H9 (cell line): ENCODE results near the gene MAP4K3. TPM values are rescaled to one million over a fixed set of nuclear protein-coding genes. Genes with fewer than 3 reads are reported as not detected.

Experiments used
- DNase-seq: peaks from one replicate; pipeline ENCODE4 v3.0.0-alpha.2; 2017
- H2AFZ ChIP-seq: one replicate; pipeline ENCODE4 v1.6.1; 2013; ENCODE audit warnings: mild to moderate bottlenecking, low read length, control low read depth, moderate library complexity
- H2AK5ac ChIP-seq: 2 replicates; pipeline ENCODE4 v1.6.1; 2013; ENCODE audit warnings: low read length, control low read depth, mixed read lengths; ENCODE audit not compliant: insufficient read length
- H2BK120ac ChIP-seq: one replicate; pipeline ENCODE4 v1.6.1; 2013; ENCODE audit warnings: low read depth, mild to moderate bottlenecking, low read length, control low read depth, inconsistent platforms; ENCODE audit not compliant: poor library complexity, severe bottlenecking
- H2BK12ac ChIP-seq: 2 replicates; pipeline ENCODE4 v1.6.1; 2013; ENCODE audit warnings: low read length, control low read depth, mixed read lengths, low read depth; ENCODE audit not compliant: insufficient read length
- H2BK15ac ChIP-seq: 2 replicates; pipeline ENCODE4 v1.6.1; 2013; ENCODE audit warnings: low read depth, low read length, control low read depth
- H2BK20ac ChIP-seq: one replicate; pipeline ENCODE4 v1.6.1; 2013; ENCODE audit warnings: low read depth, mild to moderate bottlenecking, low read length, control low read depth, inconsistent platforms; ENCODE audit not compliant: poor library complexity, severe bottlenecking
- H2BK5ac ChIP-seq: 2 replicates; pipeline ENCODE4 v1.6.1; 2013; ENCODE audit warnings: low read length, control low read depth, mixed read lengths; ENCODE audit not compliant: insufficient read length
- H3K14ac ChIP-seq: 2 replicates; pipeline ENCODE4 v1.6.1; 2013; ENCODE audit warnings: low read length, control low read depth; ENCODE audit not compliant: insufficient read depth
- H3K18ac ChIP-seq: 2 replicates; pipeline ENCODE4 v1.6.1; 2013; ENCODE audit warnings: low read depth, mild to moderate bottlenecking, mixed read lengths, low read length, control low read depth; ENCODE audit not compliant: insufficient read length
- H3K23ac ChIP-seq: 2 replicates; pipeline ENCODE4 v1.6.1; 2013; ENCODE audit warnings: low read length, control low read depth, mixed read lengths, low read depth; ENCODE audit not compliant: insufficient read length
- H3K23me2 ChIP-seq: 2 replicates; pipeline ENCODE4 v1.6.1; 2013; ENCODE audit warnings: low read depth, mild to moderate bottlenecking, mixed read lengths, low read length, control low read depth; ENCODE audit not compliant: insufficient read length, poor library complexity, severe bottlenecking
- H3K27ac ChIP-seq: 2 replicates; pipeline ENCODE4 v1.5.1; 2013; ENCODE audit warnings: low read length, control low read depth, mixed read lengths, low read depth; ENCODE audit not compliant: insufficient read length
- H3K27me3 ChIP-seq: 2 replicates; pipeline ENCODE4 v1.6.1; 2013; ENCODE audit warnings: low read length, control low read depth, inconsistent platforms; ENCODE audit not compliant: insufficient read depth
- H3K4ac ChIP-seq: 2 replicates; pipeline ENCODE4 v1.6.1; 2013; ENCODE audit warnings: low read depth, mild to moderate bottlenecking, control low read depth, inconsistent platforms, low read length, moderate library complexity
- H3K4me1 ChIP-seq: 2 replicates; pipeline ENCODE4 v1.6.1; 2013; ENCODE audit warnings: low read length, control low read depth, inconsistent platforms; ENCODE audit not compliant: insufficient read depth
- H3K4me2 ChIP-seq: 2 replicates; pipeline ENCODE4 v1.6.1; 2013; ENCODE audit warnings: low read length, control low read depth, mixed read lengths; ENCODE audit not compliant: insufficient read length, insufficient read depth
- H3K56ac ChIP-seq: 2 replicates; pipeline ENCODE4 v1.6.1; 2013; ENCODE audit warnings: low read depth, mild to moderate bottlenecking, mixed read lengths, low read length, control low read depth; ENCODE audit not compliant: insufficient read length
- H3K79me1 ChIP-seq: 2 replicates; pipeline ENCODE4 v1.6.1; 2013; ENCODE audit warnings: low read depth, mild to moderate bottlenecking, moderate library complexity, low read length, control low read depth, inconsistent platforms; ENCODE audit not compliant: insufficient read depth, poor library complexity, severe bottlenecking
- H3K79me2 ChIP-seq: 2 replicates; pipeline ENCODE4 v1.6.1; 2013; ENCODE audit warnings: low read length, control low read depth, inconsistent platforms; ENCODE audit not compliant: insufficient read depth
- H3K9ac ChIP-seq: 2 replicates; pipeline ENCODE4 v1.6.1; 2013; ENCODE audit warnings: low read length, control low read depth, mixed read lengths; ENCODE audit not compliant: insufficient read length; ENCODE audit errors: extremely low read depth
- H3K9me3 ChIP-seq: one replicate; pipeline ENCODE4 v1.6.1; 2013; ENCODE audit warnings: low read depth, low read length, inconsistent platforms; ENCODE audit not compliant: control insufficient read depth
- H3T11ph ChIP-seq: one replicate; pipeline ENCODE4 v1.6.1; 2013; ENCODE audit warnings: mild to moderate bottlenecking, low read length, control low read depth, inconsistent platforms
- H4K20me1 ChIP-seq: one replicate; pipeline ENCODE4 v1.6.1; 2013; ENCODE audit not compliant: control insufficient read depth, insufficient read length, insufficient read depth
- H4K5ac ChIP-seq: 2 replicates; pipeline ENCODE4 v1.6.1; 2013; ENCODE audit warnings: low read depth, mild to moderate bottlenecking, mixed read lengths, low read length, control low read depth; ENCODE audit not compliant: insufficient read length
- H4K8ac ChIP-seq: replicated peaks from 2 replicates; pipeline ENCODE4 v1.6.1; 2013; ENCODE audit warnings: low read length, control low read depth, mixed read lengths, low read depth; ENCODE audit not compliant: insufficient read length
- H4K91ac ChIP-seq: 2 replicates; pipeline ENCODE4 v1.6.1; 2013; ENCODE audit warnings: low read depth, mild to moderate bottlenecking, moderate library complexity, mixed read lengths, low read length, control low read depth; ENCODE audit not compliant: insufficient read length
- H3K27ac Mint-ChIP-seq, 3 experiments: 2 replicates in 2 of 3; 3 replicates in 1 of 3; pipeline ENCODE4 v1.8.0; 2020 to 2021; ENCODE audit warnings: mixed read lengths in 3 of 3, mild to moderate bottlenecking in 1 of 3, moderate library complexity in 1 of 3
- H3K27me3 Mint-ChIP-seq: 2 replicates; pipeline ENCODE4 v1.8.0; 2021; ENCODE audit warnings: low read depth, mild to moderate bottlenecking, moderate library complexity, mixed read lengths
- H3K36me3 Mint-ChIP-seq, 3 experiments: 2 replicates in 2 of 3; 3 replicates in 1 of 3; pipeline ENCODE4 v1.8.0; 2020 to 2021; ENCODE audit warnings: low read depth in 3 of 3, mixed read lengths in 3 of 3; ENCODE audit not compliant: insufficient read depth in 1 of 3
- H3K4me1 Mint-ChIP-seq, 2 experiments: 2 replicates each; pipeline ENCODE4 v1.8.0; 2020; ENCODE audit warnings: mixed read lengths in 2 of 2
- H3K4me3 Mint-ChIP-seq, 2 experiments: 2 replicates in 1 of 2; 3 replicates in 1 of 2; pipeline ENCODE4 v1.8.0; 2020 to 2021; ENCODE audit warnings: mild to moderate bottlenecking in 2 of 2, mixed read lengths in 2 of 2, moderate library complexity in 1 of 2
- H3K9me3 Mint-ChIP-seq, 2 experiments: 2 replicates in 1 of 2; 3 replicates in 1 of 2; pipeline ENCODE4 v1.8.0; 2020; ENCODE audit warnings: mild to moderate bottlenecking in 2 of 2, mixed read lengths in 2 of 2, moderate library complexity in 1 of 2
- WGBS: extraction: QIAGEN DNeasy Blood & Tissue Kit; methylation state at CpG from one replicate; pipeline ENCODE4 v1.1.7; 2013; ENCODE audit warnings: missing lambda C conversion rate, low lambda C conversion rate, mixed read lengths; ENCODE audit not compliant: insufficient read length; ENCODE audit errors: extremely low coverage; 5-methylcytosine and 5-hydroxymethylcytosine counted together
- total RNA-seq: library from RNA; stranded (reverse); gene quantifications from 2 replicates; pipeline ENCODE4 v1.2.1, GENCODE V29; 2021
- TF ChIP-seq, protein P1 (sequence below): fragments of 200-600 bp; sonication (generic); conservative IDR thresholded peaks from 3 replicates; pipeline ENCODE4 v1.8.0; 2021; ENCODE audit warnings: antibody characterized with exemption, mild to moderate bottlenecking

MAP4K3 gene
- total RNA-seq, 1 experiment from 2014 or later: 37.9 TPM

DNA sequence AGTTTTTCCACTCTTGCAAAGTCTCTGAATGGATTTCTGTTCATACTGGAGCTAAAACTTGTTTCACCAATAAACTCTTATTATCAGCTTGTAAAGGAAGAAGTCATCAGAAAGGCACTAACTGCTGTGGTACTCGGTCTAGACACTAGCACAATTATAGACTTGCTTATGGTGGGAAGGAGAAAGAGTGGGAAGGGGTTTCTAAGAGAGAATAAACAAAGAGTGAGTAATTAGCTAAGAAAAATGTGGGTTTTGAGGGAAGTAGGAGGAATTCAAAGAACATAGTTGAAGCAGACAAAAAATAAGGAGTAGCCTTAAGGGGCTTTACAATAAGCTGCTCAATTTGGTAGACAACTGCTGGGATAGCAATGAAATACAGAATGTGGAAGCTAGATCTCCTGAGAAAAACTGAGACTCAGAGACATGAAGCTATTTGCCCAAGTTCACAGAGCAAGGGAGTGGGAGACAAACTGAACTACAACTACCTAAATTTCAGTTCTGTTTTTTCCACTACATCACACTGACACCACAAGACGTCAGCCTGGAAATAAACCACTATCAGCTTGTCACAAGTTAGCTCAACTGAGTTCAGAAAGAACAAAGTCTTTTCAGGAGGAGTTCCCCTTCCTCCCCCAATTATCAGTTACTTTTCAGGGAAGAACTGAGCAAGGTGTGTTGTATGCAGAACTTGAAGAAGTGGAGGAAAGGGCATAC lies 59.7 kb downstream of the MAP4K3 start:
- Histone ChIP-seq H3K9ac (no peak overlapping the region), H2BK12ac (no peak overlapping the region), H3K23ac (no peak overlapping the region), H3K18ac (no peak overlapping the region), H3K56ac (no peak overlapping the region), H3K4me2 (no peak overlapping the region), H4K91ac (no peak overlapping the region), H2BK120ac (no peak overlapping the region), H2BK15ac (no peak overlapping the region), H2BK5ac (no peak overlapping the region), H2BK20ac (no peak overlapping the region), H3K79me1 (no peaks in the 10 kb centered on the region), H3K27ac (no peak overlapping the region), H3K9me3 (no peaks in the 10 kb centered on the region), H4K5ac (no peak overlapping the region), H3K23me2 (no peaks in the 10 kb centered on the region), H3K27me3 (no peaks in the 10 kb centered on the region), H2AFZ (no peak overlapping the region), H3T11ph (no peak overlapping the region), H3K4me1 (peaks cover 11% of the 10 kb centered on the region; the same call in 1 of the 2 replicates), H3K4ac (no peak overlapping the region), H4K20me1 (no peaks in the 10 kb centered on the region), H4K8ac (no peak overlapping the region), H2AK5ac (no peak overlapping the region), H3K14ac (no peak overlapping the region), H3K79me2 (no peaks in the 10 kb centered on the region; the same call in 1 of the 2 replicates)
- Mint-ChIP-seq H3K27me3 (no peaks in the 10 kb centered on the region), H3K4me1 (peaks cover 39 to 45% of the 10 kb centered on the region in 2 experiments), H3K4me3 (no peak overlapping the region), H3K27ac (peak overlapping the region in 2 of 3 experiments; percentile 47 to 67; a peak in 5 of 7 replicates), H3K9me3 (peaks cover 8 to 21% of the 10 kb centered on the region in 2 experiments; a peak in 4 of 5 replicates), H3K36me3 (peaks cover 32 to 35% (median 33%) of the 10 kb centered on the region in 3 experiments)
- no CpG with 5 or more reads among the region's 2 CpGs for WGBS
- TF ChIP-seq, protein P1, sequence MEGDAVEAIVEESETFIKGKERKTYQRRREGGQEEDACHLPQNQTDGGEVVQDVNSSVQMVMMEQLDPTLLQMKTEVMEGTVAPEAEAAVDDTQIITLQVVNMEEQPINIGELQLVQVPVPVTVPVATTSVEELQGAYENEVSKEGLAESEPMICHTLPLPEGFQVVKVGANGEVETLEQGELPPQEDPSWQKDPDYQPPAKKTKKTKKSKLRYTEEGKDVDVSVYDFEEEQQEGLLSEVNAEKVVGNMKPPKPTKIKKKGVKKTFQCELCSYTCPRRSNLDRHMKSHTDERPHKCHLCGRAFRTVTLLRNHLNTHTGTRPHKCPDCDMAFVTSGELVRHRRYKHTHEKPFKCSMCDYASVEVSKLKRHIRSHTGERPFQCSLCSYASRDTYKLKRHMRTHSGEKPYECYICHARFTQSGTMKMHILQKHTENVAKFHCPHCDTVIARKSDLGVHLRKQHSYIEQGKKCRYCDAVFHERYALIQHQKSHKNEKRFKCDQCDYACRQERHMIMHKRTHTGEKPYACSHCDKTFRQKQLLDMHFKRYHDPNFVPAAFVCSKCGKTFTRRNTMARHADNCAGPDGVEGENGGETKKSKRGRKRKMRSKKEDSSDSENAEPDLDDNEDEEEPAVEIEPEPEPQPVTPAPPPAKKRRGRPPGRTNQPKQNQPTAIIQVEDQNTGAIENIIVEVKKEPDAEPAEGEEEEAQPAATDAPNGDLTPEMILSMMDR: no peak
- no peak for DNase-seq
